ENCODE measurements around the gene CCDC61. TPM values are rescaled to one million over a fixed set of nuclear protein-coding genes. Genes with fewer than 3 reads are reported as not detected.

The CCDC61 gene
- total RNA-seq, 1 experiment from 2014 or later = 16.9 TPM

DNA sequence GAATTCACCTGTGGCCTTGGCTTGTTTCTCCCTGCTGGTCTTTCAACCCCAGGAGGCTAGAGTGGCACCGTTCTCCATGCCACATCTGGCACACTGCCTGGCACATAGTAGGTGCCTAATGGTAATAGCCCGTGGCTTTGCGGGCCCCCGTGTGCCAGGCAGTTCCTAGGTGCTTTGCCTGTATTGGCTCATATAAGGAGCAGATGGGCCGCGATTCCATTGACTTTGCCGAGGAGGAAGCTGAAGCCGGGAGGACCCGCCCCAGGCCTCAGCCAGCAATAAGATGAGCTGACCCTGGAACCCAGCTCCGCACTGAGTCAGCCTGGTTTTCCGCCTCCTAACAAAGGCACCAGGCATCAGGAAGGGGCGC is 26.8 kb downstream of the CCDC61 start:
- Histone ChIP-seq H2BK15ac (ENCODE audit: low read depth, low read length) (no peak overlapping the region), H3K14ac (ENCODE audit: insufficient read depth, low read length) (no peak overlapping the region; the same call in 1 of the 2 replicates), H3K23ac (ENCODE audit: insufficient read length, low read depth, low read length) (no peak overlapping the region), H2AK5ac (ENCODE audit: insufficient read length, low read length) (no peak overlapping the region), H3K18ac (ENCODE audit: insufficient read length, low read depth, low read length) (no peak overlapping the region), H2BK12ac (ENCODE audit: insufficient read length, low read depth, low read length) (no peak overlapping the region), H2AFZ (ENCODE audit: low read length) (no peak overlapping the region), H3K79me1 (ENCODE audit: insufficient read depth, low read depth, low read length, poor library complexity, severe bottlenecking) (no peaks in the 10 kb centered on the region), H3K9ac (ENCODE audit: extremely low read depth, insufficient read length, low read length) (no peak overlapping the region), H4K20me1 (ENCODE audit: control insufficient read depth, insufficient read depth, insufficient read length) (no peaks in the 10 kb centered on the region), H4K91ac (ENCODE audit: insufficient read length, low read depth, low read length) (no peak overlapping the region), H2BK120ac (ENCODE audit: low read depth, low read length, poor library complexity, severe bottlenecking) (no peak overlapping the region), H3K56ac (ENCODE audit: insufficient read length, low read depth, low read length) (no peak overlapping the region), H2BK5ac (ENCODE audit: insufficient read length, low read length) (no peak overlapping the region), H3T11ph (ENCODE audit: low read length) (no peak overlapping the region), H4K5ac (ENCODE audit: insufficient read length, low read depth, low read length) (no peak overlapping the region), H3K4me1 (ENCODE audit: insufficient read depth, low read length) (no peaks in the 10 kb centered on the region), H3K4ac (ENCODE audit: low read depth, low read length) (no peak overlapping the region), H3K4me2 (ENCODE audit: insufficient read depth, insufficient read length, low read length) (no peak overlapping the region), H4K8ac (replicated peaks; ENCODE audit: insufficient read length, low read depth, low read length) (no peak overlapping the region), H3K27me3 (ENCODE audit: insufficient read depth, low read length) (no peaks in the 10 kb centered on the region), H3K27ac (ENCODE audit: insufficient read length, low read depth, low read length) (no peak overlapping the region), H2BK20ac (ENCODE audit: low read depth, low read length, poor library complexity, severe bottlenecking) (no peak overlapping the region), H3K79me2 (ENCODE audit: insufficient read depth, low read length) (no peaks in the 10 kb centered on the region), H3K23me2 (ENCODE audit: insufficient read length, low read depth, low read length, poor library complexity, severe bottlenecking) (no peaks in the 10 kb centered on the region), H3K9me3 (ENCODE audit: control insufficient read depth, low read depth, low read length) (no peaks in the 10 kb centered on the region)
- Mint-ChIP-seq H3K4me1 (peaks cover 10 to 19% of the 10 kb centered on the region in 2 experiments), H3K36me3 (ENCODE audit: insufficient read depth in 1 of 3, low read depth in 3 of 3) (peaks cover 4 to 14% (median 14%) of the 10 kb centered on the region in 3 experiments; a peak in 5 of 7 replicates), H3K27ac (peak overlapping the region in 1 of 3 experiments; percentile 85; a peak in 1 of 7 replicates), H3K4me3 (no peak overlapping the region), H3K9me3 (peaks cover 3 to 4% of the 10 kb centered on the region in 2 experiments; a peak in 2 of 5 replicates), H3K27me3 (ENCODE audit: low read depth) (no peaks in the 10 kb centered on the region)
- no CpG with 5 or more reads among the region's 12 CpGs for WGBS (ENCODE audit: extremely low coverage, insufficient read length, low lambda C conversion rate)
- TF ChIP-seq, protein P1, sequence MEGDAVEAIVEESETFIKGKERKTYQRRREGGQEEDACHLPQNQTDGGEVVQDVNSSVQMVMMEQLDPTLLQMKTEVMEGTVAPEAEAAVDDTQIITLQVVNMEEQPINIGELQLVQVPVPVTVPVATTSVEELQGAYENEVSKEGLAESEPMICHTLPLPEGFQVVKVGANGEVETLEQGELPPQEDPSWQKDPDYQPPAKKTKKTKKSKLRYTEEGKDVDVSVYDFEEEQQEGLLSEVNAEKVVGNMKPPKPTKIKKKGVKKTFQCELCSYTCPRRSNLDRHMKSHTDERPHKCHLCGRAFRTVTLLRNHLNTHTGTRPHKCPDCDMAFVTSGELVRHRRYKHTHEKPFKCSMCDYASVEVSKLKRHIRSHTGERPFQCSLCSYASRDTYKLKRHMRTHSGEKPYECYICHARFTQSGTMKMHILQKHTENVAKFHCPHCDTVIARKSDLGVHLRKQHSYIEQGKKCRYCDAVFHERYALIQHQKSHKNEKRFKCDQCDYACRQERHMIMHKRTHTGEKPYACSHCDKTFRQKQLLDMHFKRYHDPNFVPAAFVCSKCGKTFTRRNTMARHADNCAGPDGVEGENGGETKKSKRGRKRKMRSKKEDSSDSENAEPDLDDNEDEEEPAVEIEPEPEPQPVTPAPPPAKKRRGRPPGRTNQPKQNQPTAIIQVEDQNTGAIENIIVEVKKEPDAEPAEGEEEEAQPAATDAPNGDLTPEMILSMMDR (conservative IDR thresholded peaks at IDR 0.05) = no peak
- DNase-seq = no peak
